HG03175 (cell line): ENCODE results near the gene ARL6IP4.
A peak's percentile ranks its signal among the peaks of the same experiment; 100 is the strongest.

ENCODE experiments used
- ATAC-seq: cut with Tn5 transposase; IDR thresholded peaks from one replicate; pipeline ENCODE4 v1.9.1; 2021; ENCODE audit warnings: mild to moderate bottlenecking, moderate library complexity; ENCODE audit not compliant: unreplicated experiment

Gene ARL6IP4

DNA sequence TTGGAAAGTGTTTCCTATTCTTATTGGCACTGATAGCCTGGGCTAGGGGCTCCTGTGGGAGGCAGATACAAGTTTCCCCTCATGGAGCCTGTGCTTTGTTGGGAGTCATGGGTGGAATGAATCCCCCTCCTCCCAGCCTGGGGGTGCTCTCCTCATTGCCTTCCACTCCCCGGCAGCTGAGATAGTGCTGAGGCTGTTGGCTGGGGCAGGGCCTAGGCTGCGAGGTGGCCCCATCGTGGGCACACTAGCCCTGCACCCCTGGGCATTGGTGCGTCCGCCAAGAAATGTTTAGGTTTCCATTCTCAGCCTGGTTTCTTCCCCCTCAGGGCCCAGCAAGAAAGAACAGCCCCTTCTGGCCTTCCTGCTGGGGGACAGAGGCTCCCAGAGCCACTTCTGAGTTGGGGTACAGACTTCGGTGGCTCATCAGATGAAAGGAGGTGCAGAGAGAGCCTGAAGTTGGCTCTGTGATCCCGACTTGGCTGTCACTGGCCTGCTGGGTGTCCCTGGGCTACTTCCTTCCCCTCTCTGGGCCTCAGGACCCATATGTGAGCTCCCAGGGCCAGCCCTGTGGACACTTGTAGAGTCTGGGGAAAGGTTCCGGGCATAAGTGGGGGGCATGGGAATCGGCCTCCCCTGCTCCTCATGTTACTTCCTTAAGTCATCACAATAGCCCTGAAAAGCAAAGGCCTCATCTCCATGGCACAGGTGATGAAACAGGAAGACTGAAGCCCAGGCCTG is 2.7 kb upstream of the ARL6IP4 start:
- no peak for ATAC-seq

DNA sequence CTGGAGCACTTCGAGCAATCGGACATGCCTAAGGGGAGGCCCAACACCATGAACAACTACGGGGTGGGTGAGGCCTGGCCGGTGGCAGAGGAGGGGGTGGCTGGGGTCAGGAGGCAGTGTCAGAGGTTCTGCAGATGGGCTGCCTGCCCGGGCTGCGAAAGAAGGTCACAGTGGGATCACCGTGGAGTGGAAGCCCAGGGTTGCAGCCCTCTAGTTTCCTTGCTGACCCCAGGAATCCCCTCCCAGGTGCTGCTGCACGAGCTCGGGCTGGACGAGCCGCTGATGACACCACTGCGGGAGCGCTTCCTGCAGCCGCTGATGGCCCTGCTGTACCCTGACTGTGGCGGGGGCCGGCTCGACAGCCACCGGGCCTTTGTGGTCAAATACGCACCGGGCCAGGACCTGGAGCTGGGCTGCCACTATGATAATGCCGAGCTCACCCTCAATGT is 1.9 kb upstream of the ARL6IP4 start:
- no peak for ATAC-seq

DNA sequence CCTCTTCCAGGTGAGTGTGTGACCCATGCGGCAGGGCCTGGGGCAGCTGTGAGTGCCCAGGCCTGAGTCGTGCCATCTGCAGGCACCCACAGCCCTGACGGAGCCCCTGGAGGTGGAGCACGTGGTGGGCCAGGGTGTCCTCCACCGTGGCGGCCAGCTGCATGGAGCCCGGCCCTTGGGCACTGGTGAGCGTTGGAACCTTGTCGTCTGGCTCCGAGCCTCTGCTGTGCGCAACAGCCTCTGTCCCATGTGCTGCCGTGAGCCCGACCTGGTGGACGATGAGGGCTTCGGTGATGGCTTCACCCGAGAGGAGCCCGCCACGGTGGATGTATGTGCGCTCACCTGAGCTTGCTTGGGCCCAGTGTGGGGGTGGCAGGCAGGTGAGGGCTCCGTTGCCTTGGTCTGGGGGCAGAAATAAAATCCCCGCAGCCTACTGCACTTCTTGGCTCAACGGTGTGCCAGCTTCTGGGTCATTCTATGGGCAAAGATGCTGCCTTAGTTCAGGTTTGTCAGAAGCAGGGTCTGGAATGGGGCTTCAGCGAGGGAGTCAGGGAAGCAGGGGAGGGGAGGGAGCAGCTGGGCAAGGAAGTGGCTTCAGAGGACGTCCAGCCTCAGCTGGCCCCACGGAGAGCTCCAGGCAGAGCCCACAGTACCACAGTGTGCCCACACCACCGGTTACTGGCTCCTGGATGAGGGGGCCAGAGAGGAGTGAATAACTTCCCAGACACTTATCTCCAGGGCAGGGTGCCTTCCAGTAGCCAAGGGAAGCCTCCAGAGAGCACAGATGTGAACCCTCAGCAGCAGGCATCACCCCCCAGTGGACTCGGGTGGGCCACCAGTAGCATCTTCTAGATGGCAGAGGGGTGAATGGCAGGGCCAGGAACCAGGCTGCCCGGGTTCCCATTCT is 1.2 kb upstream of the ARL6IP4 start:
- ATAC-seq, result no peak

DNA sequence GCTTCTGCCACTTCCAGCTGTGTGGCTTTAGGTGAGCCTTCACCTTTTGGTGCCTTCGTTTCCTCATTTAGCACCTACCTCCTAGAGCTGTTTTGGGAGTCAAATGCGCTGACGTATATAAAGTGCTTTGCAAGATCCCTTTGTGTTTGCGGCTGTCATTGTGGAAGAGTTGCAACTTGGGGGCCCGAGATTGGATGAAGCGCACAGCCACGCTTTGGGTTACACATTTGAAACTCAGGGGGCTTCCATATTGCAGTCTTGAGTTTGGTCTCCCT is 636 bp upstream of the ARL6IP4 start:
- ATAC-seq, result no peak

DNA sequence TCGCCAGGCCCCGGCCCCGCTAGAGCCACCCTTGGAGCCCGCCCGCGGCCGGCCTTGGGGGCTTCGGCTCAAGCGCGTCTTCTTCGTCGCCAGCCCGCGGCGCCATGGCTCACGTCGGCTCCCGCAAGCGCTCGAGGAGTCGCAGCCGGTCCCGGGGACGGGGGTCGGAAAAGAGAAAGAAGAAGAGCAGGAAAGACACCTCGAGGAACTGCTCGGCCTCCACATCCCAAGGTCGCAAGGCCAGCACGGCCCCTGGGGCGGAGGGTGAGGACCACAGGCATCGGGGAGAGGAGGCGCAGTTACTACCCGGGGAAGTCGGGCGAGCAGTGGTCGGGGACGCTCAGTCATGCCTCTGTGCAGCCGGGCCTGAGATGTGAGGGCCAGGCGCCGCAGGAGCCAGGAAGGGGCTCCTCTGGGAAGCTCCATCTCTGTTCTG is 573 bp downstream of the ARL6IP4 start:
- peak; percentile 15 for ATAC-seq

DNA sequence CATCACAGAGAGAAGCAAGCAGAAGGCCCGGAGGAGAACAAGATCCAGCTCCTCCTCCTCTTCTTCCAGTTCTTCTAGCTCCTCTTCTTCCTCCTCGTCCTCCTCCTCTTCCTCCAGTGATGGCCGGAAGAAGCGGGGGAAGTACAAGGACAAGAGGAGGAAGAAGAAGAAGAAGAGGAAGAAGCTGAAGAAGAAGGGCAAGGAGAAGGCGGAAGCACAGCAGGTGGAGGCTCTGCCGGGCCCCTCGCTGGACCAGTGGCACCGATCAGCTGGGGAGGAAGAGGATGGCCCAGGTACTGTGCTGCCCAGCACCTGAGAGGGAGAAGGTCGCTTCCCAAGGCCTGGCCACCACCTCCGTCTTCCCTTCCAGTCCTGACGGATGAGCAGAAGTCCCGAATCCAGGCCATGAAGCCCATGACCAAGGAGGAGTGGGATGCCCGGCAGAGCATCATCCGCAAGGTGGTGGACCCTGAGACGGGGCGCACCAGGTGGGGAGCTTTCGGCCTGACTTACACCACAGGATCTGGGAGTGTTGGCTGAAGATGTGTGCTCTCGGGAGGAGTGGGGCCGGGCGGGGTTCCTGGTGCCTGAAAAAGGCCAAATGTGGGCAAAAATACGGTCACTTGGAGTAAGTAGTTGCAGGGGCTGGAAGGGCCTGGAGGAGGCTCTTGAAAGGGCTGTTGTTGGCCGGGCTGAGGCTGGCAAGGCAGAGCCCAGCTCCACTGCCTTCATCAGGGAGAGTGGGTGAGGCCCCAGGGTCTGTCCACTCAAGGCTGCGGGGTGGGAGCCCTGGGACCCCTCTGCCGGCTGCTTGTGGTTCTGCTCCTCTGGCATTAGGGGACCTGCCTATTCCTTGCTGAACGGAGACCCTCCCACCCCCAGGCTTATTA is 1.4 kb downstream of the ARL6IP4 start:
- no peak for ATAC-seq

DNA sequence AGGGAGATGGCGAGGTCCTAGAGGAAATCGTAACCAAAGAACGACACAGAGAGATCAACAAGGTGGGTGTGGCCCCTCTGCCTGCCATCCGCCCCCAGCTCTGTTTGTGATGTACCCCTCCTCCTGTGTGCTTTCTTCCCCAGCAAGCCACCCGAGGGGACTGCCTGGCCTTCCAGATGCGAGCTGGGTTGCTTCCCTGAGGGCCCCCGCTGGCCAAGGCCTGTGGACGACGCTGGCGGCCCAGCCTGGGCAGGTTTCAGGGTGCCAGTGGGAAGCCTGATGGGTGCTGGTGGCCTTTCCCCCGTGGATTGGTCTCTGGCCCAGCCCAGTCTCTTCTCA is 2.0 kb downstream of the ARL6IP4 start:
- no peak for ATAC-seq

DNA sequence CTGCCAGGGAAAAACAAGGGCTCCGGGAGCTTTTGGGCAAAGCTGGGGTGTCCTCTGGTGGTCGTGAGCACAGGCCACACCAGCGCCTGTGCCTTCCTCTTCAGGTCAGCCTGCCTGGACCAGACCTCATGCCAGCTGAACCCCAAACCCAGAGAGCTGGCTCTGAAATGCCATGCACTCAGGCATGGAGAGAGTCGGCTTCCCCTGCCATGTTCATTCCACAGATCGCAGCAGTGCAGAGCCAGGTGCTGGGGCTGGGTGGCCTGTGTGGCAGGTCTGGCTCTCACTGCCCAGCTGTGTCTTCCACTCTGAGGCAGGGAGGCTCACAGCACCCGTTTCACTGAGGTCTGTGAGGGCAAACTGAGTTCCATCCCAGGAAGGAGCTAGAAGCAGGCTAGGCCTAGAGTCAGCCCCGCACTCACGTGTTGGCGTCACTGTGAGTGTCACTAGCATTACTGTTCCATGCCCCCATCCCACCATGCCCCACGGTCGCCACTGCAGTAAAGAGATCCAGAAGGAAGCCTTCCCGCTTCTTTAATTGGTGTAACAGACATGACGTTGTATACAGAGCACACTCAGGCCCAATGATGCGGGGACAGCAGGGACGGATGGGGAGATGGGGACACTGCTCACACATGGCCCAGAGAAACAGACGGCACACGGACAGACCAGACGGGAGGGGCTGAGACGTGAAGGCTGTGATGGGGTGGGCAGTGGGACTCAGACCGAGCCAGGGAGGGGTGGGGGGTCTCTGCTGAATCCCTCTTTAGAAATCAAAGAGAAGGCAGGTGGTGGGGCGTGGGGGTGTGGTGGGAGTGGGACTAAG is 2.7 kb downstream of the ARL6IP4 start:
- ATAC-seq, result no peak

DNA sequence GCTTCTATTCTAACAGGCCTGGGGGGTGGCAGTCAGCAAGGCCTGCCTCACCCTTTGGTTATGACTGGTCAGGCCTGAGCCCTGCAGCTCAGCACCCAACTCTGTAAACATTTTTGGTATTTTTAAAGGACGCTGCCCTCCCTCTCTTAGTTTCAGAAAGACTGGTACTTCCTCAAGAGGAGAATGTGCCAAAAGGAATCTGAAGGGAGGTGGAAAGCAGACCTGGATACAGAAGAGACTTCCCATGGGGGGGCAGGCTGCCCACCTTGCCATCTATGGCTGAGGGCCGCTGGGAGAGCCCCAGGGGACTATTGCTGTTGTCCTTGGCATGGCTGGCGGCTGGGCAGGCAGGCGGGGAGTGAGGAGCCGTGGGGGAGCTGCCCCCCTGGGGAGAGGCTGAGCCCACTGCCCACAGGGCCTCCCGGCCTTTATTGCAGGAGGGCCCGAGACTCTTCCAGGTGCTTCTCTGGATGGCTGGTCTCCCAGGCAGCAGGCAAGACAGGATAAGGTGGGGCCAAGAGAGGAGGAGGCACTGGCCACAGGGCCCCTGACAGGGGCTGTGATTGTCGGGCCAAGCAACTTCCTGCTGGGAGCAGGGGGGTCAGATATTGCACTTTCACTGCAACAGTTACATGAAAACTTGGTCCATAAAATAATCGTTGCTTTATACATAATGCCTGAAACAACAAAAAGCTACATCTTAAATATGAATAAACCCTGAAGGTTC is 3.5 kb downstream of the ARL6IP4 start:
- no peak for ATAC-seq

DNA sequence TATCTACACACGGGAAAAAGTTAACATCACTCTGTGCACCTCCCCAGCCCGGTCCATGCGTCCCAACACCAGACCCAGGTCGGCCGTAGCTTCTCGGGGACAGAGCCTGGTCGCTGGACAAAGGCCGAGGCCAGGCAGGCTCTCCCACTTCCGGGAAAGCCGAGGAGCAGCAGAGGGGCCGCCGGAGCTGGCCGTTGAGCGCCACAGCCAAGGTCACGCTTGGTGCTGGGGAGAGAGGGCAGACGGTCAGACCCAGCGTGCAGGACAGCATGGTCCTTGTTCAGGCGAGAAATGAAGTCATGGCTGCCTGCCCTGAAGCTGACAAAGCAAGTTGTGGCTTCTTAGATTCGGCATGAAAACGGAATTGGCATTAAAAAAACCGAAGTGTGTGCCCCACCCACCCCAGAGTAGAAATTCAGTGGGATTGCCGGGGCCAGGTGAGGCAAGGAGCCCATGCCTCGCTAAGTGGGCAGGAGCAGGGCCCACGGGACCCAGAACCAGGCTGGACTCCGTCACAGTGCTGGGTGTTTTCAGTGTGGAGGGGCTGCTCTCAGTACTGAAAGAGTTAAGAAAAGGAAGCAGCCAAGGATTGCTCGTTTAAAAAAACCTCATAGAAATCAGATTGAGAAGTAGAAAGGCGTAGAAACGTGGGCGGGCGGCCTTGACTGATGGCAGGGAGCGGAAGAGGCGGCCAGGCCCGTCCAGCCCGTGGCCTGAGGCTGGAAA is 4.3 kb downstream of the ARL6IP4 start:
- no peak for ATAC-seq

DNA sequence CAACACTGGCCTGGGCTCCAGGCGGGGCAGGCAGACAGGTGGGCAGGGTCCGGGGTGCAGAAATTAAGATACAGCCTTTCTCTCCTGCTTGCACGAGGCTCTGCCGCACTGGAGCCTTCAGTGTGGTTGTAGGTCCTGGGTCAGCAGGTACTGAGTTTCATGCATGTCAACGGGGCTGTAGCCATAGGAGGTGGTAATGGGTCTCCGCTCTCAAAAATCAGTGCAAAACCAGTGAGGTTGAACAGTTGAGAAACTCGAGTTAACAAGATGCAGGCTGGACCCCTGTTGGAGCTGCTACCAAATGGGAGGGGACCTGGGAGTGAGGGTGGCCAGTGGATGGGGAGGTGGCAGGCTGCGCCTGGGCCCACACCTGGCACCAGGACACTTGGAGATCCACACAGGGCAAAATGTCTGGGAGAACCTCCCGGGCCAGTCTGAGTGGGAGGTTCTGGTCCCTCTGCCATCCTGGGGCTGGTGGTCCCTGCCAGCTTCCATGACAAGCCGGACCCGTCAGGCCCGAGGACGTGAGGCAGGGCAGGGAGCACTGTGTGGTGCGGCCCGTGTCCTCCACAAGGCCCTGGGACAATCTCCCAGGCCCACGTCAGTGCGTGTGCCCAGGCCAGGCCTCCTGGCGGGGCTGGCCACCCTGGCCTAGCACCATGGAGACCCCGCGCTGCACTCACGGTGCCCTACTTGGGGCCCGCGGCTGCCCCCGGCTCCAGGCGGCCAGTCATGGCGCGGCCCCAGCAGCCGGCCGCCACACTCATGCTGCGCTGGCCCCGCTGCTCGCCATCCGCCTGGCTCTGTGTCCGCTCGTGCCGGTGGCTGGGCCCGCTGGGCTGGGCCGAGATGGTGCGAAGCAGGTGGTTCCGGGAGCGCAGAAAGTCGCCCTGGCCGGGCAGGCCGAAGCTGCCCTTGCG is 5.1 kb downstream of the ARL6IP4 start:
- ATAC-seq, result no peak

DNA sequence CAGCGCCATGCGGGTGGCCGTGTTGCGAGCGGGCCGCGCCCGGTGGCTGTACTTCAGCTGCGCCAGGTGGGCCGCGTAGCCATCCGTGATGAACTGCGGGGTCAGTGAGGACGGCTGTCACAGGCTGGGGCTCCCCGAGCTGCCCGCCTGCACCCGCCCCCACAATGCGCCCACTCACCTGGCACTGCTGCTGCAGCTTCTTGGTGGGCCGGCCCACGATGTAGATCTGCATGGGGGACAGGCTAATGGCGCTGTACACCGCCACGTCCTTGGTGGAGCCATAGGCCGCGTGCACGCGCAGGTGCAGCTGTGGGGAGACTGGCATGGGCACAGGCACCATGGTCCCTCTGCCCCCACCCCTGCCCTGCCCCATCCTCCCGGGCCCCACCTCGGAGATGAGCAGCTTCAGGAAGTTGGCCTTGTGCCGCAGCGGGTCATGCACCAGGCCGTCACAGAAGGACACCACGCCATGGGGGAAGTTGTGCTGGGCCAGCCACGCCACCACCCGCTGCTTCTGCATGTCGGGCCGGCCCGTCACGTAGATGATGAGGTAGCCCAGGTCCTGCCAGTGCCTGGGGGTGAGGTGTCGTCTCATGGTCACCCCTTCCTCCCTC is 5.9 kb downstream of the ARL6IP4 start:
- ATAC-seq, result no peak

DNA sequence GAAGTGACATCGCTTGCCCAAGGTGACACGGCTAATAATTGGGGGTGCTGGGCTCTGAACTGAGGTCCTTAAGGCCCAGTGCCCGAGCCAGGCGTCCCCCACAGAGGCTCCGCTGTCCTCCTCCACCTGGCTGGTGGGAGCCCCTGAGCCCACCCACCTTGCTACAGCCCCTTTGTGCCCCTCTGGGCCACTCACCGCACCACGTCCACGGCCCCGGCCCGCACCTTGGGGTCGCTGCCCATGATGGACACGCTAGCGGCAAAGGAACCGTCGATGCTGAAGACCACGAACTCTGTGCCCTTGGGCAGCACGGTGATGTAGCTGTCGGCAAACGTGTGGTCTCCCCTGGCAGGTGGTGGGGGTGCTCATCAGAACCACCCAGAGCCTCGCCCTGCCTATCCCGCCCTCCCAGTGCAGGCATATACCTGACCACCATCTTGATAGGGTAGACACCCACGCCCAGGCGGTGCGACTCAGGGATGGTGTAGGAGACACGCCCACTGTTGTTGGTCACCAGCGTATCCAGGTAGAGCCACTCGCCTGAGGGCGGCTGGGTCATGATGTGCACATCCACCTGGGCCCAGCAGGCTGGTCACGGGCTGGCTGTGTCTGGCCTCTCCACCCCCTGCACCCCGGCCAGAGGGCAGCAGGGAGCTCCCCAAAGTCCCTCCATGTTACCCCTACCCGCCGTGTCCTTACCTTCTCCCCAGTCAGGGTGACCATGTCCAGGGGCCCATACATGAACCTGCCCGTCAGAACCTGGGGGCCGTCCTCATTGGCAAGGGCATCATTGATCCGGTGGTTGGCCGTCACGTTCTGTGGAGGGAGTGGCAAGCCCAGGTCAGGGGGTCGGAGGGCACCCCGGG is 6.8 kb downstream of the ARL6IP4 start:
- ATAC-seq, result no peak

DNA sequence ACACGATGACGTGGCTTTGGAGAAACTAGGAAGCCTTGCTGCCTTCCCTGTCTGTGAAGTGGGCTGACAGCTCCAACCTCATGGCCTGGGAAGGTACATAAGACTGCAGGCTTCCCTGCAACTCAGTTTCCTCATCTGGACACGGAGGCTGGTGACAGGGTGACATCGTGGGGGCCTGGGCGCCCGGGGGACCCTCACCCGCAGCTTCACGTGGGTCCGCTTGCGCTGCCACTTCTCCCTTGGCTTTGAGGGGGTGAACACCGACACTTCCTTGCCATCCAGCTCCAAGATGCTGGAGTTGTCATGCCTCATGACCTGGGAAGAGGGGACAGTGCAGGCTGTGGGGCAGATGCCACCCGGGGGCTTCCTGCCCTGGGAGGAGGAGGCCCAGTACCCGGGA is 7.6 kb downstream of the ARL6IP4 start:
- no peak for ATAC-seq

DNA sequence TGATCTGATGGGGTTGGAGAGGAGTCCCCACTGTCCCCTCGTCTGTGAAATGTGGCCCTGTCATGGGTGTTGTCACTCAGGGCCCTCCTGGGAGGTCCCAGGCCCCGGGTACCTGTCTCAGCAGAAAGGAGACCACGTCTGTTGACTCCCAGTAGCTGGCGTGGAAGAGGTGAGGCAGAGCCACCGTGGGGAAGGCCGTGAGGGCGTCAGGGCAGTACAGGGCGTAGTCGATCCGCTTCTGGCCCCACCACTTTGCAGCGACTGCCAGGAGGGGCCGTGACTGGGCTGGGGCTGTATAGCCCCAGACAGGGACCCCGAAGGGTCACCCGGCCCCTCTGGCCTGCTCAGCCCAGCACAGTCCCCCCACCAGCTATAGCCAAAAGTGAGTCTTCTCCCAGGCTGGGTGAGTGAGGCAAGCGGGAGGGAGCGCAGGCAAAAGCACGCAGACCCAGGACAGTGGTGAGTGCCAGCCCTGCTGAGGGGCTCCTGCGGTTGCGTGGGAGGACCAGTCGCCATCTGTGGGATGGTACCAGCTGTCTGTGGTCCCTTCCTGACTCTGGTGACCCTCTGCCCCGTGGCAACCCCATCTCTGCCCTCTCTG is 8.2 kb downstream of the ARL6IP4 start:
- ATAC-seq, result no peak

DNA sequence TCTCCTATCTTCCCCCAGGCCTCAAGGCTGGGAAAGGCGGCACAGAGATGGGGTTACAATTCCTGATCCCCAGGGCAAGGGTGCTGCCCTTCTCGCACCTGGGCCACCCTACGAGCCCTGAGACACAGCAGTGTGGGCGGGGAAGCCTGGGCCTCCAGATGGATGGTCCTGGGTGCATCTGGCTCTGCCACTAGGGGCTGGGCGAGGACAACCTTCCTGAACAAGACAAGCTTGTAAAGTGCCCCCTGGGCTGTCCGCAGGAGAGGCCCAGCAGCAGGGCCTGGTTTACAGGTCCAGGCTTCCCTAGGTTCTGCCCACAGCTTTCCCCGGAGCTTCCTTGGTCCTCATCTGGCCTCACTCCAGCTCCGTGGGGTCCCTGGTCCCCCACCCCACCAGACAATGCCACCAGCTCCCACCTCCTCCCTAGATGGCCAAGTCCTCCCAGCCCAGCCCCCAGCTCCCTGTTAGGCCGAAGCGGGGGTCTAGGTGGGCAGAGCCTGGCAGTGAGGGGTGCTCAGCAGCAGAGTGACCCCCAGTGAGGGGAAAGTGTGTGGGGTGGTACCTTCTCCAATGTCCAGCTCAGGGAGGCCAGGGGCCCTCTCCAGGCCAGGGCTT is 8.9 kb downstream of the ARL6IP4 start:
- ATAC-seq, result no peak
